RKO (cell line): ENCODE data around the gene ITIH4.

Source experiments
- DNase-seq: peaks from one replicate; pipeline ENCODE4 v3.0.0-alpha.2; 2016; ENCODE audit warnings: low spot score

The ITIH4 gene

GRCh38 chr3:52830535-52831258 is at the start of gene ITIH4:
TSS of gene ITIH4 (minus strand) at chr3:52830672. CDS start at chr3:52830642, 30 bp downstream.
- no peak for DNase-seq

GRCh38 chr3:52880047-52880446 is 49.6 kb upstream of the ITIH4 start:
- DNase-seq: no peak

DNA sequence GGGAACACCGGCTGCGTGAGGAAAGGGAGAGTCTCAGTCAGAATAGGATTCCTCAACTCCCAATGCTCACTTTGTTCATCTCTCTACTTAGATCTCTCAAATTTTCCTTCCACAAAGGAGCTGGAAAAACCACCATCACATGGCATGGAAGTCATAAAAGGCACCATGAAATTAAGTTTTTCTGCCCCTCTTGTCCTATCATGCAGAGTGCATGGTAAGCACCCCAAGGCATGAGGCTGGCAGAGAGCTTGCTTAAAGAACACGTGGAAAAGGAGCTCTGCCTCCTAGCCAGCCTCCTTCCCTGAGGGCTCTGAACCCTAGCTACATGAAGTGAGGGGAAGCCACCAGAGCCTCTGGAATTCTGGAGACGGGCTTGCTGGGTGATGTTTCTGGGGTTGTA is 49.1 kb upstream of the ITIH4 start:
- DNase-seq: no peak

DNA sequence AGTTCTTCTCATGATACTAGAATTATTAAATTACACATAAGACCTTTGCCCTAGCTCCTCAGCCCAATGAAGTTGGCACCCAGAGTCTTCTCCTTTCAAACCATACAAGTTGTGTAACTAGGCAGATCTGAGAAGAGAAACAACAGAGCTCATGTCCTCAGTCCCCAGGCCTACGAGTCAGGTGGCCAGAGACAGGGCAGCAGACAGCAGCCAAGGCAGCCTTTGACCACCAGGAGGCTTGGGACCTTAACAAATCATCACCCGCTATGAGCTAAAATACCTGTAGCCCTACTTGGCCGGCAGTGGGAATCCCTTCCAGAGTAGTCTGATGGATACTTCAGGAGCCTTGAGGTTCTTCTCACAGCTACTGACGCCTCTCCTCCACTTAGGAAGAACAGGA is 48.6 kb upstream of the ITIH4 start:
- DNase-seq: no peak

DNA sequence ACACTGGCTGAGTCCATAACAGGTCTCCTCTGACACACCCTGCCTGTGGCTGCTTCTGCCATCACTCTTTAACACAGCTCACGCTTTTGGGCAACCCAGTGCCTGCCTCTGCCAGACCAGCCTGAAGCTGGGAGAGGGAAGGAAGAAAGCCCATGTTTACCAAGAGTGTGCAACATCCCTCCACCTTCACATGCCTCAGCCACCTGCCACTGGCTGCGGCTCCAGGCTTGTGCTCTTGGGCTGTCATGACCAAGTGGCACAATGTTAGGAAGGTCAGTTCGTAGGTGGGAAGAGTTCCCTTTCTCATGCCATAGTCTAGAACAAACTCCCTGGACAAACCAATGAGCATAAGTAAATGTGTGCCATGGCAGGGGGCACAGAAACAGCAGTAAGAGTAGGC is 46.6 kb upstream of the ITIH4 start:
- no peak for DNase-seq

DNA sequence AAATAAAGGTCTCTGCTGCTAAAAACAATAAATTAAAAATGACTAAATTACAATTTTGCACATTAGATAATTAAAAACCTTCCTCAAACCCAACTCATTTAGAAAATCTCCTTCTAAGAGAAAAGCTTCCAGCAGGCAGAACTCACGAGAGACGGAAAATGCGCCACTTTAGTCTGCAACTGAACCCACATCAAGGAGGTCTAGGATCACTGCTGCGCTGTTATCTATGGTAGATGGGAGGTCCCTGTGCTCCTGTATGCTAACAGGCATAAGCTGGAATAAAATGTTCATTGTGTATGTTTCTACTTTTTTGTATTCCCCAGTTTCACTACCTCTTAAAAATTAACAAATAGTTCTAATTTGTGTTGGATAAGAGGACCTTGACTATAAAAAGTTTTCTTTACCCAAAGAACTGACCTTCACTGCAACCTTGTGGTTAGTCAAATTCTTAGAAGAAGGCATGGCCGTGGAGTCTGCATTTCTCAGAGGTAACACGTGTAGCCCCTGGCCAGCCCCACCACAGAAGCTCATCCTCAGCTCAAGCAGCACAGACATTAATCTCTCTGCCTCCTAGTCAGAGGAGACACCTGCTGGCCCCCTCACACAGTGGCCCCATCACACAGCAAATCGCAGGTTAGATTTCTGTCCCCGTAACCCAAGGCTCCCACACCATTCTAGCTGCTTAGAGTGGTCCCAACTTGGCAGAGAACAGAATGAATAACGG is 44.6 kb upstream of the ITIH4 start:
- no peak for DNase-seq

GRCh38 chr3:52874160-52874701 is 43.8 kb upstream of the ITIH4 start:
- DNase-seq: no peak

- no peak for DNase-seq
Observed at GRCh38 chr3:52873433-52874159, 43.1 kb upstream of the ITIH4 start.

DNA sequence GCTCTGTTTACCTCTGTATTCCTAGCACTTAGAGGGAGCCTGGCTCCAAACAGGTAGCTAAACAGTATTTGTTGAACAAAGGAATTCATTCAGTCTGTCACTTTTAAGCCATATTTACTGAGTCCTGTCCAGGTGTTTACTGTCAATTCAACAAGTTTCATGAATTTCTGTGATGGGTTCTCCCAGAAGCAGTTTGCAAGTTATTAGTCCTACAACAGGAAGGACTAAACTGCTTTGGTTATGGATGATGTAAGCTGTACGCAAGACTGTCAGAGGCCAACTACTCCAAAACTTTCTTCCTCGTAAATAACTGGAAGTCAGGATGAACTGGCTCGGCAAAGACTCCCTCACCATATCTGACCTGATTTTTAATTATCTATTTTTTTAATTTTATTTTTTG is 41.8 kb upstream of the ITIH4 start:
- DNase-seq: no peak

DNA sequence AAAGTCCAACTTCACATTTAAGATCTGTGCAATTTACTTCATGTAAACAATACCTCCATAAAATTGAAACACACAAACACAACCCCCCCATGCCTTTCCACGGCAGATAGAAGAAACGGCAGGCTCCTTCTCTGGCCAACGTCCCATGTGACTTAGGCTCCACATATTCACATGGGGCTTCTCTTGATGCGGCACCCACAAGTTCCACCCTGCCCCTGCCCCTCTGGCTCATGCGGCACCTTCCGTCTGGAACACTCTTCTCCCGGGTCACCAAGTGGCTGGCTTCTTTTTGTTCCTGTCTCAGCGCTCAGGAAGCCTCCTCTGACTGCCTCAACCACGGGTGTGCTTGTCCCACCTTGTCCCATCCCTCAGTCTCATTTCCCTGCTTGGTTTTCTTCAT is 41.3 kb upstream of the ITIH4 start:
- DNase-seq: no peak

- DNase-seq: no peak
Observed at GRCh38 chr3:52870471-52870870, 40.0 kb upstream of the ITIH4 start.

- no peak for DNase-seq
Observed at GRCh38 chr3:52866427-52866826, 36.0 kb upstream of the ITIH4 start.

DNA sequence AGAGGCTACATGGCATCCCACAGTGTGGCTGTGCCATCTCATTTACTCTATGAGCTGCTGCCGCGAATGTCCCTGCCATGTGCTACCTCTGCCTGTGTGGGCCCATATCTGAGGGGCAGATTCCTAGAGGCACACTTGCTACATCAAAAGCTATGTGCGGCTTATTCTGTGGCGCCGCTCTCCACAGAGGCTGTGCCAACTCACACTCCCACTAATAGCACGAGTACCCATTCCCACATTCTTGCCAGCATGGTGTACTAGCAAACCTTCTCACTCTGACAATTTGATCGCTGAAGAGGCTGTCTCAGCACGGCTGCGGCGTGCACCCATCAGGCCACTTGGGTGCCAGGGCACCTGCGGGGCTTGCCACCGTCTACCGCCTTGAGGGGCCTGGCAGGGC is 35.5 kb upstream of the ITIH4 start:
- no peak for DNase-seq

GRCh38 chr3:52860424-52860768 is 29.9 kb upstream of the ITIH4 start:
- DNase-seq: no peak

DNA sequence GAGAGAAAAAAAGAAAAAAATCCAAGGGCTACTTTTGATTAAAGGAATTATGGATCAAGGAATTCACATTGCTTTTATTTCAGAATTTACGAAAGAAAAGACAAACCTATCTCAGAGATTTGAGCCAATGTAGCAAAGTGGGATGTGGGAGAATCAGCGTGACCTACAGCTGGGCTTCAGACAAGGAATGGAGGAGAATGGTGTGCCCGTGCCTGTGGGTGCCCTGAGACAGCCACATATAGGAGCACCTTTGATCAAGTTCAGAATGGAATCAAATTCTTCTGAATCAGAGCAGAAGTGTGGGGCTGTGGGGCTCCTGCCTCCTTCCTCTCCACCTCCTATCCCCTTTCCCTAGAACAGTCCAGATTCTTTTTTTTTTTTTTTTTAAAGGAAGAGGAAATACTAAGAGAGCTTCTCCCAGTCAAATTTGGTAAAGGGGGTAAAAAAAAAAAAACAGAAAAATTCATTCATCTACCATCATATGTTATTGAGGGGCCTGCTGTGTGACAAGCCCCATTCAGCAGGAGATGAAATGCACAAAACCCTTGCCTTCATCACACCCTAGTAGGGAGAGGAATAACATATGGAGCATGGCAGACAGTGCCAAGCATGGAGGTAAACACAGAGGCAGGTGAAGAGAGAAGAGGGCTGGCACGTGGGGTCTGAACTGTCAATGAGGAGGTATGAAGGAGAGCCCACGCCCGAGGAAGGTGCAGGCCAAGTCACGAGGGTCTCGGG is 29.4 kb upstream of the ITIH4 start:
- no peak for DNase-seq

DNA sequence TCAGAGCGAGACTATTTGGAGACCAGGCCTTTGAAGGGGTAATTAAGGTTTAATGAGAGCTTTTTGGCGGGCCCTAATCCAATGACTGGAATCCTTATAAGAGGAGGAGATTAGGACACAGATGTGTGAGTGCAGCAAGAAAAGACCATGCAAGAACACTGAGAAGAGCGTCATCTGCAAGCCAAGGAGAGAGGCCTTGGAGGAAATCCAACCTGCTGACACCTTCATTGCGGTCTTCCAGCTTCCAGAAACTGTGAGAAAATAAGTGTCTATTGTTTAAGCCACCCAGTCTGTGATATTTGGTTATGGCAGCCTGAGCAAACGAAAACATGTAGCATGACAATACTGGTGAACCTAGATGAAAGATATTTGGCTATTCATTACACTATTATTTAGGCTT is 27.4 kb upstream of the ITIH4 start:
- DNase-seq: no peak

GRCh38 chr3:52857133-52857532 is 26.7 kb upstream of the ITIH4 start:
- DNase-seq: no peak

- no peak for DNase-seq
Observed at GRCh38 chr3:52856666-52857065, 26.2 kb upstream of the ITIH4 start.

- DNase-seq: no peak
Observed at GRCh38 chr3:52854013-52854412, 23.5 kb upstream of the ITIH4 start.

DNA sequence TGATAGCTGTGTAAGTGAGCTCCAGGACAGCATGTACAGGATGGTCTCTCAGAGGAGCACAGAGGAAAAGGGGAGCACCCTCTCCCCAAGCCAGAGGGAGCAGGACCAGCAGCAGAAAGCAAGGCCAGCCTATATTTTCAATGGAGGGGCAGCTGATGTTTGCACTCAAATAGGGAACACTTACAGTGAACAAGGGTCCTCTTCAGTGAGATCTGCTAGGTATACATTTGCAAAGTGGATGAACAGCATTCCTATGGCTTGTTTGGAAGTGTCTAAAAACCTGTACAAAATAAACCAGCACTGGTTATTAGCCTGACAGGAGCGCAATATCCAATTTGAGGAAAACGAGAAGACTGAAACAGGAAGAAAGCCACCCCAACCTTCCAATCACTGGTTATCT is 21.9 kb upstream of the ITIH4 start:
- DNase-seq: no peak

- peak; percentile 66 for DNase-seq
Observed at GRCh38 chr3:52851348-52851747, 20.9 kb upstream of the ITIH4 start.

DNA sequence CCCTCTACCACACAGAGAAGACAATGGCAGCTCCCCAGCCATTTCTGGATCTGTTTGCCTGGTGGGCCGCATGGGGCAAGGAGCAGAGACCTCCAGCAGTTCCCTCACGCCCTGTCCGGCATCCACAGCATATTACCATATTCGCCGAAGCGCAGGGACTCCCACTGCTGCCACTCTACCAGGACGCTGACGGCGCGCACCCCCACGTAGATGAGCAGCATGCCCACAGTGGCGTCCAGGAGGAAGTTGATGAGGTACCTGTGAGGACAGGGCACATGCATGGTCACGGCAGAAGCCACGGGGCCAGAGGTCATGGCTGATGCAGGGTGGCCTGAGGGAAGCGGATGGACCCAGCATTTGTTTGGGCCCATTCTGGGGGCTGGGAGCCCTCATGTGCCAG is 19.2 kb upstream of the ITIH4 start:
- DNase-seq: no peak
